SK-N-SH (cell line): ENCODE measurements around the gene NOS2. TPM values are rescaled to one million over a fixed set of nuclear protein-coding genes. Genes with fewer than 3 reads are reported as not detected.
"Not testable (repeated sequence)": the region's sequence is repeated elsewhere in the genome, so short reads cannot be mapped to it uniquely, and the experiment has no call there.

Experiments used
- CTCF ChIA-PET: fragments of 300-600, 350-600 bp; formaldehyde crosslinking; extraction: SDS; loops from one replicate; lab custom pipeline; 2021; lab: Yijun Ruan, JAX
- POLR2A ChIA-PET: fragments of 350-600 bp; sonication (Branson Sonifier 250); formaldehyde crosslinking; extraction: SDS; loops from one replicate; lab custom pipeline; 2020; ENCODE audit warnings: antibody characterized with exemption, inconsistent platforms; lab: Yijun Ruan, JAX
- DNase-seq: peaks from one replicate; pipeline ENCODE4 v3.0.0; 2012
- H2AFZ ChIP-seq: fragments of 200-600 bp; sonication (generic); 2 replicates; pipeline ENCODE4 v1.8.1; 2016; ENCODE audit warnings: antibody characterized with exemption, mild to moderate bottlenecking, low read depth
- H3F3A ChIP-seq: fragments of 200-600 bp; sonication (generic); replicated peaks from 2 replicates; pipeline ENCODE3; 2016; ENCODE audit warnings: antibody characterized with exemption, mild to moderate bottlenecking; ENCODE audit not compliant: insufficient read depth
- H3K27ac ChIP-seq, 2 experiments: fragments of 200-500 bp in 1 of 2; fragments of 200-600 bp in 1 of 2; sonication (Bioruptor generic) in 1 of 2; sonication (generic), shearing (Covaris generic) in 1 of 2; 2 replicates each; pipeline versions ENCODE4 v1.5.1 to v1.6.1; 2014 to 2016; ENCODE audit warnings: low read depth in 2 of 2, inconsistent platforms in 1 of 2, low read length in 1 of 2, mild to moderate bottlenecking in 1 of 2, mixed read lengths in 1 of 2
- H3K27me3 ChIP-seq: fragments of 200-600 bp; sonication (generic), shearing (Covaris generic); 2 replicates; pipeline ENCODE4 v1.6.1; 2016; ENCODE audit warnings: mixed run types; ENCODE audit not compliant: insufficient read depth
- H3K36me3 ChIP-seq, 2 experiments: fragments of 200-500 bp in 1 of 2; fragments of 200-600 bp in 1 of 2; sonication (Bioruptor generic) in 1 of 2; sonication (generic) in 1 of 2; replicated peaks in 1 of 2; 2 replicates each; pipeline versions ENCODE3 to v1.5.1; 2014 to 2016; ENCODE audit warnings: low read length in 1 of 2, mild to moderate bottlenecking in 1 of 2; ENCODE audit not compliant: insufficient read depth in 2 of 2, control insufficient read depth in 1 of 2
- H3K4me1 ChIP-seq, 2 experiments: fragments of 200-500 bp in 1 of 2; fragments of 200-600 bp in 1 of 2; sonication (Bioruptor generic) in 1 of 2; sonication (generic), shearing (Covaris generic) in 1 of 2; 2 replicates each; pipeline versions ENCODE4 v1.5.1 to v1.6.1; 2014 to 2016; ENCODE audit warnings: low read depth in 1 of 2, low read length in 1 of 2, mixed run types in 1 of 2; ENCODE audit not compliant: insufficient read depth in 2 of 2, control insufficient read depth in 1 of 2
- H3K4me2 ChIP-seq: fragments of 200-600 bp; sonication (generic), shearing (Covaris generic); 2 replicates; pipeline ENCODE4 v1.6.1; 2017; ENCODE audit warnings: mixed run types
- H3K4me3 ChIP-seq, 2 experiments: fragments of 200-500 bp in 1 of 2; fragments of 200-600 bp in 1 of 2; sonication (Bioruptor generic) in 1 of 2; sonication (generic), shearing (Covaris generic) in 1 of 2; 2 replicates each; pipeline versions ENCODE4 v1.5.1 to v1.8.1; 2014 to 2016; ENCODE audit warnings: low read depth in 2 of 2, inconsistent platforms in 1 of 2, low read length in 1 of 2, mild to moderate bottlenecking in 1 of 2, mixed read lengths in 1 of 2, moderate library complexity in 1 of 2
- H3K79me2 ChIP-seq: fragments of 200-600 bp; sonication (generic); 2 replicates; pipeline ENCODE4 v1.8.1; 2017; ENCODE audit warnings: mild to moderate bottlenecking; ENCODE audit not compliant: insufficient read depth
- H3K9ac ChIP-seq: fragments of 200-600 bp; sonication (generic); 2 replicates; pipeline ENCODE4 v1.6.1; 2017; ENCODE audit warnings: mixed run types
- H3K9me2 ChIP-seq: fragments of 200-600 bp; sonication (generic); 2 replicates; pipeline ENCODE4 v1.6.1; 2017; ENCODE audit warnings: mixed run types
- H3K9me3 ChIP-seq: fragments of 200-600 bp; sonication (generic); 2 replicates; pipeline ENCODE4 v1.6.1; 2017; ENCODE audit warnings: mixed run types, mild to moderate bottlenecking, moderate library complexity
- H4K20me1 ChIP-seq: fragments of 200-600 bp; sonication (generic); 2 replicates; pipeline ENCODE4 v1.6.1; 2017; ENCODE audit warnings: mild to moderate bottlenecking, mixed run types; ENCODE audit not compliant: insufficient read depth
- ELF1 ChIP-seq: IDR thresholded peaks from 2 replicates; pipeline ENCODE4 v1.4.0; 2012
- NFIC ChIP-seq: IDR thresholded peaks from 2 replicates; pipeline ENCODE4 v1.4.0; 2012; ENCODE audit warnings: borderline replicate concordance
- RXRA ChIP-seq: IDR thresholded peaks from 2 replicates; pipeline ENCODE4 v1.4.0; 2012; ENCODE audit warnings: low read depth, mild to moderate bottlenecking, borderline replicate concordance
- TCF12 ChIP-seq: IDR thresholded peaks from 2 replicates; pipeline ENCODE4 v1.4.0; 2012
- WGBS: methylation state at CpG from one replicate; pipeline ENCODE4 v1.1.6; 2017; ENCODE audit warnings: low lambda C conversion rate; 5-methylcytosine and 5-hydroxymethylcytosine counted together
- polyA plus RNA-seq, 3 experiments: library from polyadenylated mRNA; depleted of rRNA; stranded (reverse); fragments of >200 nt; gene quantifications; 2 replicates each; pipeline ENCODE4 v1.2.3, GENCODE V29; 2012
- small RNA-seq, 7 experiments: library from RNA; depleted of rRNA; stranded (forward); fragments of <200 nt; gene quantifications; one replicate each; pipeline ENCODE3, GENCODE V24; 2012

NOS2 gene
- polyA plus RNA-seq, 1 of the 3 experiments (the other 2 are of a cell fraction): not detected

- H2AFZ ChIP-seq, H3K4me2 ChIP-seq, H3K27ac ChIP-seq, H3K4me3 ChIP-seq, H3K9ac ChIP-seq, DNase-seq, H3K9me3 ChIP-seq, H3K9me2 ChIP-seq, POLR2A ChIA-PET, H3K4me1 ChIP-seq, H3K79me2 ChIP-seq, H3F3A ChIP-seq, H3K36me3 ChIP-seq, H3K27me3 ChIP-seq, H4K20me1 ChIP-seq: not testable (repeated sequence)
- 54% methylated on average over 6 of the region's 6 CpGs for WGBS
- CTCF ChIA-PET: interaction anchor here (1.2 kb wide), 1 partner anchor 153 kb away, joined by 3 read pairs; no protein-coding TSS in a partner anchor
Observed at GRCh38 chr17:27725982-27726381, 74.3 kb downstream of the NOS2 start.

GRCh38 chr17:27721797-27722196 is 78.5 kb downstream of the NOS2 start:
- no peak for DNase-seq
- Histone ChIP-seq H2AFZ (no peak overlapping the region), H3K9ac (no peak overlapping the region), H3K79me2 (no peaks in the 10 kb centered on the region), H3K4me3 (no peak overlapping the region), H3K27ac (no peak overlapping the region), H3K9me3 (no peaks in the 10 kb centered on the region), H3K4me2 (no peak overlapping the region), H3F3A (no peaks in the 10 kb centered on the region), H4K20me1 (no peaks in the 10 kb centered on the region), H3K4me1 (no peaks in the 10 kb centered on the region), H3K27me3 (no peaks in the 10 kb centered on the region; the same call in 1 of the 2 replicates), H3K9me2 (no peaks in the 10 kb centered on the region), H3K36me3 (no peaks in the 10 kb centered on the region)
- TF ChIP-seq NFIC (no peak), TCF12 (no peak), RXRA (no peak), ELF1 (no peak)
- WGBS: 19% methylated on average over 3 of the region's 3 CpGs
- ChIA-PET CTCF (no interaction called here), POLR2A (no interaction called here)

Small RNAs within 50 kb of the gene (small RNA-seq; reads per million reads assigned to genes)
- gene AC130289.1 (0 reads per million in 7 experiments), gene AC130289.2 (0 reads per million in 7 experiments)

Other genes with a start within 250 kb of the NOS2 start
- 0.21 and 0.37 TPM in 2 replicates for gene LGALS9, start 169.3 kb downstream of the NOS2 start, polyA plus RNA-seq (2012; rRNA removed)
- 4.6 and 5.7 TPM in 2 replicates for gene LYRM9, start 92.8 kb upstream of the NOS2 start, polyA plus RNA-seq (2012; rRNA removed)
- 12.3 and 19.2 TPM in 2 replicates for gene NLK, start 242.1 kb upstream of the NOS2 start, polyA plus RNA-seq (2012; rRNA removed)